AG09309 (cell line): ENCODE measurements around the gene STX18.

Source experiments
- DNase-seq: peaks from one replicate; pipeline ENCODE4 v3.0.0-alpha.2; 2010; ENCODE audit warnings: low read depth
- H3K4me3 ChIP-seq: 2 replicates; pipeline ENCODE4 v1.5.1; 2011; ENCODE audit warnings: mild to moderate bottlenecking, low read depth, low read length, moderate library complexity; ENCODE audit not compliant: control insufficient read depth
- TF ChIP-seq, protein P1 (sequence below): IDR thresholded peaks from 2 replicates; pipeline ENCODE4 v1.5.1; 2011; ENCODE audit warnings: mild to moderate bottlenecking, low read depth, low read length, inconsistent platforms; ENCODE audit not compliant: insufficient read depth, control insufficient read depth; ENCODE audit errors: missing control alignments

The STX18 gene

DNA sequence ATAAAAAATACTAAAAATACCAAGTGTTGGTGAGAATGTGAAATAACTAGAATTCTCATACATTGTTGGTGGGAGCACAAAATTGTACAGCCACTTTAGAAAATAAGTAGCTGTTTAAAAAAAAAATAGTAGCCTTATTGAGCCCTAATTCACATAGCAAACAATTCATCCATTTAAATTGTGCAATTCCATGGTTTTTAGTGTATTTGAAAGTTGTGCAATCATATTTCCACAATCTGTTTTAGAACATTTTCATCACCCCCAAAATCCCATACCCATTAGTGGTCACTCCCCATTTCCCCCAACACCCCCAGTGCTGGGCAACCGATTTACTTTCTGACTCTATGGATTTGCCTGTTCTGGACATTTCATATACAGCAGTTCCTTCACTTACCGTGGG lies 37.1 kb downstream of the STX18 start:
- no peak overlapping the region for H3K4me3 ChIP-seq
- no peak for DNase-seq
- TF ChIP-seq, protein P1, sequence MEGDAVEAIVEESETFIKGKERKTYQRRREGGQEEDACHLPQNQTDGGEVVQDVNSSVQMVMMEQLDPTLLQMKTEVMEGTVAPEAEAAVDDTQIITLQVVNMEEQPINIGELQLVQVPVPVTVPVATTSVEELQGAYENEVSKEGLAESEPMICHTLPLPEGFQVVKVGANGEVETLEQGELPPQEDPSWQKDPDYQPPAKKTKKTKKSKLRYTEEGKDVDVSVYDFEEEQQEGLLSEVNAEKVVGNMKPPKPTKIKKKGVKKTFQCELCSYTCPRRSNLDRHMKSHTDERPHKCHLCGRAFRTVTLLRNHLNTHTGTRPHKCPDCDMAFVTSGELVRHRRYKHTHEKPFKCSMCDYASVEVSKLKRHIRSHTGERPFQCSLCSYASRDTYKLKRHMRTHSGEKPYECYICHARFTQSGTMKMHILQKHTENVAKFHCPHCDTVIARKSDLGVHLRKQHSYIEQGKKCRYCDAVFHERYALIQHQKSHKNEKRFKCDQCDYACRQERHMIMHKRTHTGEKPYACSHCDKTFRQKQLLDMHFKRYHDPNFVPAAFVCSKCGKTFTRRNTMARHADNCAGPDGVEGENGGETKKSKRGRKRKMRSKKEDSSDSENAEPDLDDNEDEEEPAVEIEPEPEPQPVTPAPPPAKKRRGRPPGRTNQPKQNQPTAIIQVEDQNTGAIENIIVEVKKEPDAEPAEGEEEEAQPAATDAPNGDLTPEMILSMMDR: no peak

DNA sequence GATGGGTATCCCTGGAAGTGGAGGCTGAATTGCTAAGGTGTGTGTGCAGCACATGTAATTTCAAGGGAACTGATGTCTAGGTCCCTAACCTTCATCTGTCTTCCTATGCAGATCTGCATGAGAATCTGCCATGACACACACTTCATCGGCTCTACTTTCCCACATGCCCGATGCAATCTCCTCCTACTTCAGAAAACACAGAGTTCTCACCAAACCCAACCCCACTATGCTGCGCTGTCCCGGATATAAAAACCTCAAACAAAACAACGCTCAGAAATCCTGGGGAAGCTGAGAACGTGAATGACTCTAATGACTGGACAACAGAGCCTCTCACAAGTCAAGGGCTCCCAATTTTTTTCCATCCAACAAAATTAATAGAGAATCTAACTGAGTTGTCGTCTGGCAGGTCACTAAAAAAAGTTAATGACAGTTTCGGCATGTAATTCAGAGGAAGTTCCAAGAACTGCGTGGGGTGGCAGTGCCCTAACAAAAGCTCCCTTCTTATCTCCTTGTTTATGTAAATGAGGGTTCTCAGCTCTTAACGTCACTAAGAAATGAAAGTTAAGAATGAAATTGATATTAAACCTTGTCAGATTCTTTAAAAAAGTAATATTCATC lies 39.0 kb downstream of the STX18 start:
- no peak overlapping the region for H3K4me3 ChIP-seq
- TF ChIP-seq, protein P1: no peak
- no peak for DNase-seq

DNA sequence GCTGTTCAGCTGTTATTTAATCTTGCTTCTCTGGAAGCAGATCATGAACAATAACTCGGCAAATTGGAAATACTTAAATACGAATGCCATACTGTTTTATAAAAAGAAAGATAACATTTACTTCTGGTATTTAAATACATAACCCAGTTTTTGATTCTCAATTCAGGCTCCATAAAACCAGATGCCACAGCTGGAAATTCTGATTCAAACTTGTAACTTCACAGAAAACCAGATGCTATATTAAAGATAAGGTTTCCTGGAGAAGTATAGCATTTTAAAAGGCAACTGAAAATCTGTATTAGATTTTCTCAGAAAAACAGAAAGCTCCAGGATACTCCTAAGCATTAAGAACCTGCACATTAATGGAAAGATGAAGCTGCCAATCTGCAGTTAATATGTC lies 40.2 kb downstream of the STX18 start:
- no peak overlapping the region for H3K4me3 ChIP-seq
- no peak for DNase-seq
- TF ChIP-seq, protein P1: no peak

DNA sequence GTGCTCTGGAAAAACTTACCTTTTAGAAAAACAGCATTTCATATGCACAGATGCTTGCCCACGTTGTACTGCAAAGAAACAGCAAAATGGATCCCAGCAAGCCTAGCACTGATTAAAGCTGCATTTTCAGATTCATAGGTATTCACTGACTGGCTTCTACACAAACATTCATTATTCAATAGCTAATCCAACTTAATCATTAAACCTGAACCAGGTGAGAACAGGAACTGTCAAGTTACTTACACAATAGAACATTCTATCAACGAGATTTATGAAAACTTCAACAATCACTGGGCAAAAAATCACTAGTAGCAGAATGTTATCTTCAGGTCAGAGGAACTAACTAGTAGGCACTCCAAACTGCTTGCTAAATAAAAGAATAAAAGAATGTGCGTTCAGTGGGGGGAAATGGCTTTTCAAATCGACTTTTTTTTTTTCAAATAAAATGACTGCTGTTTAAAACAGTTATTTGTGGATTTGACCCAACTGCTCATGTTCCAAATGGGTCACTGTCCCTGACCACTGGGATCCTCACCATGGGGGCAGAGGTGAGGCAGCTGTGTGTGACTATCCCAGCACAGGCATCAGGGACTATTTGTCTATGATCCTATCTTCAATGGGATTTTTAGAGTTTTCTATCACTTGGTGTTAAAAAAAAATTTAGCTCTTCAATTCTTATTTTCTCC lies 42.3 kb downstream of the STX18 start:
- TF ChIP-seq, protein P1: no peak
- DNase-seq: no peak
- H3K4me3 ChIP-seq: no peak overlapping the region

DNA sequence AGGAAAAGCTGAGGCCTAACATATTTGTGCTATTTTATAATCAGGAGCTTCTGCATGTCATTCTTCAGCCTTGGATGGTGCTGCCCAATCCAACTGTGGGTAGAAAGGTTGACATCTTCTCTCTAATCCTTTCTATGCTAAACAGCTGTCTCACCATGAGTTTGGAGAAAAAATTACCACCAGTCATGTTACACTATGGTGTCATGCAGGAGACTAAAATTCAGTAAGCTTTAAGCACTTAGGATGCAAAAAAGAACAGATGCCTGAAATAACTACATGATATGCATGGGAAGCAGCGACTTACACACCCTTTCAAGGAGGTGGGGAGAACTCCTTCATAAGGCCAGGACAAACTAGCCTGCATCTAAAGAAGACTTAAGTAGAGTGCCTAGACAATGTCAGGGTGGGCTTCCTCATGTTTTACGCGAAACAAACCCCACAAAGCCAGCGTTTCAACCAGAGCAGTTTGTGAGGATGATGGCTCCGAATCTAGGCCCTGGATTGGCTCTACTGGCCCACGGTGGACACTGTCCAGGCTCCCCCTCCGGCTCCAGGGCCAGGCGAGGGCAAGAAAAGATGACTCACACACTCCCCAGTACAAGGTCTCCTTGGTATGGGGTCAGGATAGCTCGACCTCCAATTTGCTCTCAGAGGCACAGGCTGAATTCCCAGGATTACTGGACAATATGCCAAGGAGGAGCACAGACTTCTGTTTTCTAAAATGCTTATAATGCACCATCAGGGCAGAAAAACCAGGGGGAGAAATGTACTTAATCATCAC lies 45.1 kb downstream of the STX18 start:
- H3K4me3 ChIP-seq: no peak overlapping the region
- TF ChIP-seq, protein P1: no peak
- DNase-seq: no peak

DNA sequence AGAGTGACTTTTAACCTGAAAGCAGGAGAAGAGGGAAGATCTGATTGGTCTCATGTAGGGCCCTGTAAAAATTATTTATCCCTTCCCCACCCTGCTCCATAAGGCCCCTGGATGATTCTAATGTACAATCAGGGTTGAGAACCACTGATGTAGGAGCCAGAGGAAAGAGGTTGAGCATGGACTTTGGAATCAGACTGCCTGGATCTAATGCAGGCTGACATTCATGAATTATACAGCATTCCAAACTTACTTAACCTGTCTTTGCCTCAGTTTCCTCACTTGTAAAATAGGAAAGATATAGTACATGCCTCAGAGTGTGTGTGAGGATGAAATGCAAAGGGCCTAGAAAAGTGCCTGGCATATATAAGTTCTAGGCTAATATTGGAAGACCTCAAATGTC lies 47.0 kb downstream of the STX18 start:
- H3K4me3 ChIP-seq: no peak overlapping the region
- DNase-seq: no peak
- TF ChIP-seq, protein P1: no peak
